Suppressor macrophage (primary cell): ENCODE measurements around the gene ARHGAP21.
"Not testable (repeated sequence)": the region's sequence is repeated elsewhere in the genome, so short reads cannot be mapped to it uniquely, and the experiment has no call there.

Experiments
- DNase-seq, 4 experiments: peaks; one replicate each; pipeline ENCODE4 v3.0.0-alpha.2; 2020 to 2022

Gene ARHGAP21

GRCh38 chr10:24623383-24623782, 100.3 kb downstream of the ARHGAP21 start:
- no peak for DNase-seq

- DNase-seq = no peak
These were observed 100.8 kb downstream of the ARHGAP21 start for GRCh38 chr10:24622781-24623301.

- not testable (repeated sequence) for DNase-seq
These were observed 102.5 kb downstream of the ARHGAP21 start for GRCh38 chr10:24621035-24621795.

- DNase-seq = not testable (repeated sequence)
These were observed 103.7 kb downstream of the ARHGAP21 start for GRCh38 chr10:24619994-24620310.

GRCh38 chr10:24619291-24619993, 104.2 kb downstream of the ARHGAP21 start:
- DNase-seq = not testable (repeated sequence)

GRCh38 chr10:24618401-24618800, 105.3 kb downstream of the ARHGAP21 start:
- DNase-seq = no peak

- peak; percentile 62 to 75 (median 62) for DNase-seq
These were observed 105.8 kb downstream of the ARHGAP21 start for GRCh38 chr10:24617771-24618396.

- DNase-seq = no peak
These were observed 107.2 kb downstream of the ARHGAP21 start for GRCh38 chr10:24616536-24616935.

GRCh38 chr10:24606021-24606420, 117.7 kb downstream of the ARHGAP21 start:
- no peak for DNase-seq

GRCh38 chr10:24605141-24605540, 118.5 kb downstream of the ARHGAP21 start:
- DNase-seq = no peak

GRCh38 chr10:24603333-24603732, 120.4 kb downstream of the ARHGAP21 start:
- DNase-seq = peak; percentile 37 to 74 (median 56)

- no peak for DNase-seq
These were observed 125.7 kb downstream of the ARHGAP21 start for GRCh38 chr10:24597961-24598360.

GRCh38 chr10:24597426-24597825, 126.3 kb downstream of the ARHGAP21 start:
- DNase-seq = no peak

GRCh38 chr10:24596217-24596930, 127.3 kb downstream of the ARHGAP21 start:
- DNase-seq = no peak

GRCh38 chr10:24590697-24591457, 132.8 kb downstream of the ARHGAP21 start:
- no peak for DNase-seq

- DNase-seq = no peak
These were observed 134.4 kb downstream of the ARHGAP21 start for GRCh38 chr10:24589265-24589664.

GRCh38 chr10:24579906-24580305, 143.8 kb downstream of the ARHGAP21 start:
- DNase-seq = no peak

- DNase-seq = no peak
These were observed 144.2 kb downstream of the ARHGAP21 start for GRCh38 chr10:24579448-24579847.

- no peak for DNase-seq
These were observed 148.1 kb downstream of the ARHGAP21 start for GRCh38 chr10:24575481-24576002.

- DNase-seq = no peak
These were observed 149.0 kb downstream of the ARHGAP21 start for GRCh38 chr10:24574578-24575155.

- no peak for DNase-seq
These were observed 149.5 kb downstream of the ARHGAP21 start for GRCh38 chr10:24574161-24574560.
